HG03039 (cell line): Measurements from ENCODE around the gene IGF2BP3.
A peak's percentile ranks its signal among the peaks of the same experiment; 100 is the strongest.

ENCODE experiments used
- ATAC-seq: cut with Tn5 transposase; IDR thresholded peaks from one replicate; pipeline ENCODE4 v1.9.1; 2021; ENCODE audit warnings: mild to moderate bottlenecking, moderate library complexity; ENCODE audit not compliant: unreplicated experiment

The IGF2BP3 gene

GRCh38 chr7:23298885-23299769 is 171.2 kb downstream of the IGF2BP3 start, which contains the start of gene MALSU1:
Gene MALSU1, plus strand, starts transcription at chr7:23299339. Its CDS starts 14 bp downstream, at chr7:23299353.
- ATAC-seq = peak; percentile 100

- no peak for ATAC-seq
Measured at GRCh38 chr7:23298141-23298881, 172.0 kb downstream of the IGF2BP3 start.

GRCh38 chr7:23295401-23295697 is 174.9 kb downstream of the IGF2BP3 start:
- no peak for ATAC-seq

GRCh38 chr7:23294549-23295400 is 175.5 kb downstream of the IGF2BP3 start:
- no peak for ATAC-seq

GRCh38 chr7:23293500-23294073 is 176.7 kb downstream of the IGF2BP3 start:
- no peak for ATAC-seq

GRCh38 chr7:23292623-23293022 is 177.7 kb downstream of the IGF2BP3 start:
- ATAC-seq = no peak

- ATAC-seq = no peak
Measured at GRCh38 chr7:23291957-23292560, 178.2 kb downstream of the IGF2BP3 start.

GRCh38 chr7:23290993-23291392 is 179.3 kb downstream of the IGF2BP3 start:
- ATAC-seq = no peak

GRCh38 chr7:23287612-23288011 is 182.7 kb downstream of the IGF2BP3 start:
- no peak for ATAC-seq

- no peak for ATAC-seq
Measured at GRCh38 chr7:23285657-23286646, 184.3 kb downstream of the IGF2BP3 start.

GRCh38 chr7:23284871-23285270 is 185.4 kb downstream of the IGF2BP3 start:
- no peak for ATAC-seq

- no peak for ATAC-seq
Measured at GRCh38 chr7:23283086-23283485, 187.2 kb downstream of the IGF2BP3 start.

- no peak for ATAC-seq
Measured at GRCh38 chr7:23279819-23280525, 190.3 kb downstream of the IGF2BP3 start.

- no peak for ATAC-seq
Measured at GRCh38 chr7:23277359-23277989, 192.8 kb downstream of the IGF2BP3 start.

- ATAC-seq = no peak
Measured at GRCh38 chr7:23276947-23277346, 193.3 kb downstream of the IGF2BP3 start.

GRCh38 chr7:23276376-23276775 is 193.9 kb downstream of the IGF2BP3 start:
- ATAC-seq = no peak

- ATAC-seq = no peak
Measured at GRCh38 chr7:23275912-23276311, 194.4 kb downstream of the IGF2BP3 start.

- ATAC-seq = peak; percentile 94
Measured at GRCh38 chr7:23273141-23273599, 197.1 kb downstream of the IGF2BP3 start.
